NCI-H2227 (cell line): ENCODE data around the gene NEU3.

ENCODE experiments used
- DNase-seq: peaks from one replicate; lab custom pipeline; 2025; ENCODE audit not compliant: unreplicated experiment; lab: John Stamatoyannopoulos, UW

NEU3 gene

DNA sequence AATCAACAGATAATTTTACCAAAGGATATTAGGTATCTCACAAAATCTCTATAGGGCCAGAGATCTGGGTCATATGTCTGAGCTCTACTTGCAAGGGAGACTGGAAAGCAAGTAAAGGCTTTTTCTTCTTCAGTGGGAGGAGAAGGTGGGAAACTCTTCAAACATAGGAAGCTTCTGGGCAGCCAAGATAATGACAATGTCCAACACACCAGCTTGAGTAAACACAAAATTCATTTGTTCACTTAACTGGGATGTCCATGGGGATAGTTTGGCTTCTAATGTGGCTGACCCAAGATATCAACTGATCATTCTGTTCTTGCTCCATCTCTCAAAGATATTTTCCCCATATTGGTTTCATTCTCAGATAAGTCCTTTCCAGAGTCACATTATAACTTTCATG lies 70.6 kb downstream of the NEU3 start:
- DNase-seq, result no peak

DNA sequence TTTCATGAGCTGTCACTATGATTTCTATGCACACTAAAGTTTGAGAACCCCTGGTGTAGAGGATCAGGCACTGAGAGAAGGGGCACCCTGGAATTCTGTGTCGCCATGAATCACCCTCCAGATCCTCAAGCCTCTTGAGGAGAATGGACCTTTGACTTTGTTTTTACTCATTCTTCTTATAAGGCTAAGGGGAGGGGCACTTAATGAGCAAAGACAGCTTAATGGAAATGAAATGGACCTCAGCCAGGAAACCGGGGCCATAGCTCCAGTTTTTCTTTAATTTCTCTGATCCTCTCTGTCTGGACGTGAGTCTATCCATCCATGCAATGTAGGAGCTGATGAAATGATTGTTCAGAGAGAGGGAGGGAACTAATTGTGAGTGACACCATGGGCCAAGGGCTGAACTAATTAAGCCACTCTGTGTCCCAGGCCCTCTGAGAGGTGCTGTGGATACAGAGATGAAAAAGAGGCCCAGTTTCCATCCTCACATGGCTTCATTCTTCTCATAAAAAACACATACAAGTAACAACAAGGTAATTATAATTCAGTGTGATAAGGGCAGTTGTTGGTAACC lies 75.1 kb downstream of the NEU3 start:
- no peak for DNase-seq

DNA sequence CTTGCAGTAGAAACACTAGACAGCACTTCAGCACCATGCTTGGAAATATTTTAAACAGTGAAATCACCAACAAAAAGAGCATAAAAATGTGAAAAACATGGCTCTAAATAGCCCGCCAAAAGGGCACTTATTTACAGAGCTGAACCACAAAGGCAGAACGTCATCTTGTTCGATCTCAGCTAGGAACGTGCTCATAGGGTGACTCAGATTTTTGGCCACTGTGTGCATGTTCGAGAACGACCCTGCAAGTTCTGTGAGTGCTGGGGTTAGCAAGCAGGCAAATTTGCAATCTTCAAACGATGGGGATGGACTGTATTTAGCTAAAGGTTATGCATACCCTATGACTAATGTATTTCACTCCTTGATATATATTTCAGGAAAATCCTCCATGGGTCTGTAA lies 77.3 kb downstream of the NEU3 start:
- DNase-seq, result no peak
